Measurements from ENCODE around the gene SKI. TPM values are rescaled to one million over a fixed set of nuclear protein-coding genes. Genes with fewer than 3 reads are reported as not detected.

Gene SKI
- total RNA-seq, 2 experiments from 2014 or later, result 286 to 324 TPM

DNA sequence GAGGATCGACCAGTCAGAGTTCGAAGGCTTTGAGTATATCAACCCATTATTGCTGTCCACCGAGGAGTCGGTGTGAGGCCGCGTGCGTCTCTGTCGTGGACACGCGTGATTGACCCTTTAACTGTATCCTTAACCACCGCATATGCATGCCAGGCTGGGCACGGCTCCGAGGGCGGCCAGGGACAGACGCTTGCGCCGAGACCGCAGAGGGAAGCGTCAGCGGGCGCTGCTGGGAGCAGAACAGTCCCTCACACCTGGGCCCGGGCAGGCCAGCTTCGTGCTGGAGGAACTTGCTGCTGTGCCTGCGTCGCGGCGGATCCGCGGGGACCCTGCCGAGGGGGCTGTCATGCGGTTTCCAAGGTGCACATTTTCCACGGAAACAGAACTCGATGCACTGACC is 43.2 kb upstream of the SKI start:
- Mint-ChIP-seq H3K27ac (no peak overlapping the region), H3K4me3 (no peak overlapping the region), H3K4me1 (ENCODE audit: low read depth) (no peaks in the 10 kb centered on the region), H3K27me3 (no peaks in the 10 kb centered on the region), H3K9me3 (no peaks in the 10 kb centered on the region), H3K36me3 (ENCODE audit: low read depth) (peaks cover 6% of the 10 kb centered on the region)
- DNase-seq, result no peak
- H3K27ac ChIP-seq (ENCODE audit: low read depth in 1 of 2, low read length in 2 of 2), result no peak overlapping the region
- H3K9me3 ChIP-seq (ENCODE audit: control insufficient read depth in 1 of 2, insufficient read depth in 1 of 2, low read length in 2 of 2), result peaks cover 0 to 5% of the 10 kb centered on the region in 2 experiments
- H3K36me3 ChIP-seq (ENCODE audit: insufficient read depth, low read length), result peaks cover 15% of the 10 kb centered on the region
- TF ChIP-seq, protein P1, sequence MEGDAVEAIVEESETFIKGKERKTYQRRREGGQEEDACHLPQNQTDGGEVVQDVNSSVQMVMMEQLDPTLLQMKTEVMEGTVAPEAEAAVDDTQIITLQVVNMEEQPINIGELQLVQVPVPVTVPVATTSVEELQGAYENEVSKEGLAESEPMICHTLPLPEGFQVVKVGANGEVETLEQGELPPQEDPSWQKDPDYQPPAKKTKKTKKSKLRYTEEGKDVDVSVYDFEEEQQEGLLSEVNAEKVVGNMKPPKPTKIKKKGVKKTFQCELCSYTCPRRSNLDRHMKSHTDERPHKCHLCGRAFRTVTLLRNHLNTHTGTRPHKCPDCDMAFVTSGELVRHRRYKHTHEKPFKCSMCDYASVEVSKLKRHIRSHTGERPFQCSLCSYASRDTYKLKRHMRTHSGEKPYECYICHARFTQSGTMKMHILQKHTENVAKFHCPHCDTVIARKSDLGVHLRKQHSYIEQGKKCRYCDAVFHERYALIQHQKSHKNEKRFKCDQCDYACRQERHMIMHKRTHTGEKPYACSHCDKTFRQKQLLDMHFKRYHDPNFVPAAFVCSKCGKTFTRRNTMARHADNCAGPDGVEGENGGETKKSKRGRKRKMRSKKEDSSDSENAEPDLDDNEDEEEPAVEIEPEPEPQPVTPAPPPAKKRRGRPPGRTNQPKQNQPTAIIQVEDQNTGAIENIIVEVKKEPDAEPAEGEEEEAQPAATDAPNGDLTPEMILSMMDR (IDR thresholded peaks at IDR 0.05), result no peak
- no peaks in the 10 kb centered on the region for H3K27me3 ChIP-seq (ENCODE audit: control insufficient read depth in 1 of 2, insufficient read depth in 2 of 2, low read length in 2 of 2)
- ChIA-PET POLR2A (no interaction called here), CTCF (no interaction called here)
- H3K4me3 ChIP-seq (ENCODE audit: low read length), result no peak overlapping the region
- no peak for ATAC-seq (ENCODE audit: poor library complexity)
- H3K4me1 ChIP-seq (ENCODE audit: insufficient read depth, low read length), result peaks cover 6% of the 10 kb centered on the region
- intact Hi-C loops (cut with DNase I, micrococcal nuclease), result no loop called here

- intact Hi-C loops (cut with DNase I, micrococcal nuclease), result no loop called here
- ATAC-seq (ENCODE audit: poor library complexity) (no peak), DNase-seq (no peak)
- Mint-ChIP-seq H3K27me3 (no peaks in the 10 kb centered on the region), H3K4me1 (ENCODE audit: low read depth) (no peaks in the 10 kb centered on the region), H3K9me3 (no peaks in the 10 kb centered on the region), H3K4me3 (no peak overlapping the region), H3K36me3 (ENCODE audit: low read depth) (peaks cover 6% of the 10 kb centered on the region), H3K27ac (peak overlapping the region; percentile 51)
- TF ChIP-seq, protein P1 (IDR thresholded peaks at IDR 0.05), result no peak
- Histone ChIP-seq H3K27me3 (ENCODE audit: control insufficient read depth in 1 of 2, insufficient read depth in 2 of 2, low read length in 2 of 2) (no peaks in the 10 kb centered on the region), H3K27ac (ENCODE audit: low read depth in 1 of 2, low read length in 2 of 2) (no peak overlapping the region), H3K9me3 (ENCODE audit: control insufficient read depth in 1 of 2, insufficient read depth in 1 of 2, low read length in 2 of 2) (peaks cover 0 to 5% of the 10 kb centered on the region in 2 experiments), H3K36me3 (ENCODE audit: insufficient read depth, low read length) (peaks cover 10% of the 10 kb centered on the region), H3K4me1 (ENCODE audit: insufficient read depth, low read length) (peaks cover 15% of the 10 kb centered on the region), H3K4me3 (ENCODE audit: low read length) (no peak overlapping the region)
- ChIA-PET POLR2A (no interaction called here), CTCF (no interaction called here)
These were observed 42.0 kb upstream of the SKI start for GRCh38 chr1:2185880-2186855.

DNA sequence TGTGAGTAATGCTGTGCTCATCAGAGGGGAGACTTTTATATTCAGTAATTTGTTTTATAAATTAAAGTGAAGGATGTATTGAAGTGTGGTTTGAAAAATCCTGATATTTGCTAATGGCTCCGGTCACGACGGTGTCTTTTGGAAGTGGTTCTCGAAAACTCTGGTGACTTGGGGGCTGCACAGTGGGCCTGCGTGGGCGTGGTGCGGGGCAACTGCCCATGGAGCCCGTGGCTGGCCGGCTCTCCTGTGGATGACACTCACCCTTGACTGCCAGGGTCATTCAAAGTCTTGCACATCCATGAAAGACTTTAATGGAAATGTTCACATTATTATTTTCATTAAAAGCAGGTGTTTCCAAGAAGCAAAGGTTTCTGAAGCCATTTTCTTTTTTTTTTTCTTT is 41.2 kb upstream of the SKI start:
- H3K4me3 ChIP-seq (ENCODE audit: low read length), result no peak overlapping the region
- DNase-seq (no peak), ATAC-seq (ENCODE audit: poor library complexity) (no peak)
- peaks cover 18% of the 10 kb centered on the region for H3K4me1 ChIP-seq (ENCODE audit: insufficient read depth, low read length)
- Mint-ChIP-seq H3K27me3 (no peaks in the 10 kb centered on the region), H3K36me3 (ENCODE audit: low read depth) (peaks cover 6% of the 10 kb centered on the region), H3K4me1 (ENCODE audit: low read depth) (no peaks in the 10 kb centered on the region), H3K9me3 (no peaks in the 10 kb centered on the region), H3K4me3 (no peak overlapping the region), H3K27ac (peak overlapping the region; percentile 51)
- ChIA-PET CTCF (no interaction called here), POLR2A (no interaction called here)
- TF ChIP-seq, protein P1 (IDR thresholded peaks at IDR 0.05), result no peak
- peaks cover 10% of the 10 kb centered on the region for H3K36me3 ChIP-seq (ENCODE audit: insufficient read depth, low read length)
- no peak overlapping the region for H3K27ac ChIP-seq (ENCODE audit: low read depth in 1 of 2, low read length in 2 of 2)
- intact Hi-C loops (cut with DNase I, micrococcal nuclease), result no loop called here
- H3K27me3 ChIP-seq (ENCODE audit: control insufficient read depth in 1 of 2, insufficient read depth in 2 of 2, low read length in 2 of 2), result no peaks in the 10 kb centered on the region
- peaks cover 0 to 5% of the 10 kb centered on the region in 2 experiments for H3K9me3 ChIP-seq (ENCODE audit: control insufficient read depth in 1 of 2, insufficient read depth in 1 of 2, low read length in 2 of 2)

Measured in CD4-positive, alpha-beta T cell (primary cell).